H1 (cell line): ENCODE data around the gene CHN2. TPM values are rescaled to one million over a fixed set of nuclear protein-coding genes. Genes with fewer than 3 reads are reported as not detected.

Experiments used
- CTCF ChIA-PET: fragments of 300-600 bp; sonication (Branson Sonifier 250); formaldehyde crosslinking; loops from one replicate; lab custom pipeline; 2021; ENCODE audit not compliant: partially characterized antibody; lab: Charles Lee
- POLR2A ChIA-PET: fragments of 300-600 bp; sonication (Branson Sonifier 250); formaldehyde crosslinking; loops from one replicate; lab custom pipeline; 2021; ENCODE audit warnings: inconsistent platforms; ENCODE audit not compliant: partially characterized antibody; lab: Charles Lee
- DNase-seq, 2 experiments: peaks; one replicate each; pipeline versions ENCODE4 v3.0.0 to v3.0.0-alpha.2; 2010 to 2022; ENCODE audit warnings: low spot score in 2 of 2, low read depth in 1 of 2, mixed read lengths in 1 of 2
- FAIRE-seq: peaks from 2 replicates; lab custom pipeline; 2011; peaks lifted over from hg19 to GRCh38; lab: Jason Lieb, UNC
- H2AFZ ChIP-seq: 2 replicates; pipeline ENCODE4 v1.8.1; 2012; ENCODE audit warnings: low read length, inconsistent platforms
- H2AK5ac ChIP-seq: 2 replicates; pipeline ENCODE4 v1.6.1; 2013; ENCODE audit warnings: low read depth, low read length
- H2BK120ac ChIP-seq: replicated peaks from 2 replicates; pipeline ENCODE3; 2013; ENCODE audit warnings: low read depth, low read length, inconsistent platforms
- H2BK12ac ChIP-seq: 2 replicates; pipeline ENCODE4 v1.6.1; 2013; ENCODE audit warnings: low read depth, low read length
- H2BK15ac ChIP-seq: 2 replicates; pipeline ENCODE4 v1.6.1; 2013; ENCODE audit warnings: low read length
- H2BK20ac ChIP-seq: 2 replicates; pipeline ENCODE4 v1.6.1; 2013; ENCODE audit warnings: low read length
- H2BK5ac ChIP-seq: 2 replicates; pipeline ENCODE4 v1.6.1; 2013; ENCODE audit warnings: low read depth, low read length
- H3K14ac ChIP-seq: 2 replicates; pipeline ENCODE4 v1.6.1; 2013; ENCODE audit warnings: inconsistent platforms; ENCODE audit not compliant: insufficient read length
- H3K18ac ChIP-seq: 2 replicates; pipeline ENCODE4 v1.6.1; 2013; ENCODE audit warnings: low read length; ENCODE audit errors: extremely low read depth
- H3K23ac ChIP-seq: 2 replicates; pipeline ENCODE4 v1.6.1; 2013; ENCODE audit warnings: inconsistent platforms; ENCODE audit not compliant: insufficient read length
- H3K23me2 ChIP-seq: 2 replicates; pipeline ENCODE4 v1.6.1; 2013; ENCODE audit warnings: low read depth, low read length
- H3K27ac ChIP-seq: 2 replicates; pipeline ENCODE4 v1.6.1; 2011; ENCODE audit warnings: low read depth, low read length, inconsistent platforms
- H3K27me3 ChIP-seq, 4 experiments: replicated peaks in 1 of 4; 1 replicate in 1 of 4; 2 replicates in 3 of 4; pipeline versions ENCODE4 v1.6.1 to v1.8.1; 2011 to 2013; ENCODE audit warnings: low read length in 3 of 4, mild to moderate bottlenecking in 3 of 4, inconsistent platforms in 2 of 4, mixed read lengths in 2 of 4, moderate library complexity in 1 of 4; ENCODE audit not compliant: control insufficient read depth in 3 of 4, insufficient read depth in 3 of 4; ENCODE audit errors: extremely low read depth in 1 of 4
- H3K36me3 ChIP-seq, 4 experiments: 2 replicates each; pipeline versions ENCODE4 v1.6.1 to v1.8.1; 2011 to 2013; ENCODE audit warnings: mild to moderate bottlenecking in 4 of 4, low read length in 3 of 4, moderate library complexity in 2 of 4, control low read depth in 1 of 4, inconsistent platforms in 1 of 4; ENCODE audit not compliant: insufficient read depth in 4 of 4, control insufficient read depth in 2 of 4
- H3K4ac ChIP-seq: replicated peaks from 2 replicates; pipeline ENCODE3; 2013; ENCODE audit warnings: low read length, low read depth, mixed read lengths, inconsistent platforms; ENCODE audit not compliant: insufficient read length
- H3K4me1 ChIP-seq, 4 experiments: replicated peaks in 1 of 4; 1 replicate in 1 of 4; 2 replicates in 3 of 4; pipeline versions ENCODE4 v1.6.1 to v1.8.1; 2011 to 2013; ENCODE audit warnings: low read length in 3 of 4, inconsistent platforms in 2 of 4, mixed read lengths in 1 of 4; ENCODE audit not compliant: insufficient read depth in 4 of 4, control insufficient read depth in 3 of 4
- H3K4me2 ChIP-seq, 2 experiments: 2 replicates each; pipeline versions ENCODE4 v1.6.1 to v1.8.1; 2011 to 2013; ENCODE audit warnings: low read depth in 2 of 2, low read length in 2 of 2, control low read depth in 1 of 2, inconsistent platforms in 1 of 2, mild to moderate bottlenecking in 1 of 2; ENCODE audit not compliant: insufficient read depth in 1 of 2
- H3K4me3 ChIP-seq, 4 experiments: fragments of 200-600, 300-600 bp in 1 of 4; sonication (generic), shearing (Covaris generic), sonication (Bioruptor Twin) in 1 of 4; 2 replicates each; pipeline versions ENCODE4 v1.5.1 to v1.8.1; 2011 to 2016; ENCODE audit warnings: low read length in 4 of 4, low read depth in 3 of 4, control low read depth in 2 of 4, inconsistent platforms in 2 of 4, mild to moderate bottlenecking in 2 of 4, mixed read lengths in 1 of 4, moderate library complexity in 1 of 4; ENCODE audit not compliant: insufficient read depth in 2 of 4; ENCODE audit errors: extremely low read depth in 1 of 4
- H3K56ac ChIP-seq: replicated peaks from 2 replicates; pipeline ENCODE3; 2013; ENCODE audit warnings: low read depth, mild to moderate bottlenecking, mixed read lengths, low read length, inconsistent platforms; ENCODE audit not compliant: insufficient read length
- H3K79me1 ChIP-seq: 2 replicates; pipeline ENCODE4 v1.6.1; 2013; ENCODE audit warnings: low read depth, low read length, control low read depth
- H3K79me2 ChIP-seq, 2 experiments: 2 replicates each; pipeline versions ENCODE4 v1.6.1 to v1.8.1; 2012 to 2013; ENCODE audit warnings: low read length in 2 of 2, mild to moderate bottlenecking in 2 of 2, inconsistent platforms in 1 of 2; ENCODE audit not compliant: insufficient read depth in 2 of 2, control insufficient read depth in 1 of 2
- H3K9ac ChIP-seq, 4 experiments: replicated peaks in 1 of 4; 1 replicate in 1 of 4; 2 replicates in 3 of 4; pipeline versions ENCODE4 v1.6.1 to v1.8.1; 2011 to 2013; ENCODE audit warnings: low read depth in 3 of 4, low read length in 3 of 4, control low read depth in 2 of 4, mild to moderate bottlenecking in 2 of 4, moderate library complexity in 2 of 4, inconsistent platforms in 1 of 4; ENCODE audit errors: extremely low read depth in 1 of 4
- H3K9me3 ChIP-seq, 2 experiments: 2 replicates each; pipeline versions ENCODE4 v1.6.1 to v1.8.1; 2012 to 2013; ENCODE audit warnings: mild to moderate bottlenecking in 2 of 2, moderate library complexity in 2 of 2, control low read depth in 1 of 2, inconsistent platforms in 1 of 2, low read depth in 1 of 2, low read length in 1 of 2, mixed read lengths in 1 of 2; ENCODE audit not compliant: insufficient read depth in 2 of 2
- H4K20me1 ChIP-seq, 2 experiments: replicated peaks in 1 of 2; 2 replicates each; pipeline versions ENCODE3 to v1.8.1; 2011 to 2013; ENCODE audit warnings: inconsistent platforms in 2 of 2, low read length in 2 of 2, mild to moderate bottlenecking in 1 of 2; ENCODE audit not compliant: insufficient read depth in 2 of 2, control insufficient read depth in 1 of 2
- H4K5ac ChIP-seq: 2 replicates; pipeline ENCODE4 v1.6.1; 2013; ENCODE audit warnings: low read length, low read depth, mixed read lengths, inconsistent platforms; ENCODE audit not compliant: insufficient read length
- H4K8ac ChIP-seq: 2 replicates; pipeline ENCODE4 v1.8.0; 2013; ENCODE audit warnings: mild to moderate bottlenecking, moderate library complexity, low read length, inconsistent platforms; ENCODE audit not compliant: insufficient read depth; ENCODE audit errors: extremely low read depth
- H4K91ac ChIP-seq: replicated peaks from 2 replicates; pipeline ENCODE3; 2013; ENCODE audit warnings: low read length, mixed read lengths, inconsistent platforms; ENCODE audit not compliant: insufficient read length
- BACH1 ChIP-seq: IDR thresholded peaks from 2 replicates; pipeline ENCODE4 v1.6.1; 2012; ENCODE audit warnings: low read length, improper control_type of control experiment
- BRCA1 ChIP-seq: IDR thresholded peaks from 2 replicates; pipeline ENCODE4 v1.6.1; 2012; ENCODE audit warnings: low read depth, low read length, improper control_type of control experiment
- CEBPB ChIP-seq: IDR thresholded peaks from 2 replicates; pipeline ENCODE4 v1.6.1; 2012; ENCODE audit warnings: low read depth, low read length
- CTCF ChIP-seq, 3 experiments: IDR thresholded peaks; 1 replicate in 2 of 3; 2 replicates in 1 of 3; pipeline versions ENCODE4 v1.5.1 to v1.6.1; 2011; ENCODE audit warnings: low read length in 3 of 3, mild to moderate bottlenecking in 3 of 3, inconsistent platforms in 2 of 3, low read depth in 1 of 3, moderate library complexity in 1 of 3; ENCODE audit not compliant: insufficient read depth in 1 of 3; ENCODE audit errors: control extremely low read depth in 1 of 3
- EP300 ChIP-seq, 2 experiments: IDR thresholded peaks; 1 replicate in 1 of 2; 2 replicates in 1 of 2; pipeline ENCODE4 v1.6.1; 2011 to 2012; ENCODE audit warnings: low read depth in 2 of 2, low read length in 2 of 2, mild to moderate bottlenecking in 2 of 2, borderline replicate concordance in 1 of 2, inconsistent platforms in 1 of 2, moderate library complexity in 1 of 2
- GABPA ChIP-seq: IDR thresholded peaks from 2 replicates; pipeline ENCODE4 v1.6.1; 2011; ENCODE audit warnings: mild to moderate bottlenecking, low read length, moderate library complexity, borderline replicate concordance; ENCODE audit not compliant: insufficient read depth
- NRF1 ChIP-seq: IDR thresholded peaks from 2 replicates; pipeline ENCODE4 v1.6.1; 2011; ENCODE audit warnings: mild to moderate bottlenecking, low read depth, low read length, improper control_type of control experiment
- SAP30 ChIP-seq: fragments of 300-600 bp; sonication (generic); IDR thresholded peaks from 2 replicates; pipeline ENCODE4 v1.7.1; 2012; ENCODE audit warnings: low read length, moderate library complexity, mild to moderate bottlenecking, inconsistent platforms; ENCODE audit not compliant: insufficient read depth, insufficient replicate concordance
- SP2 ChIP-seq: IDR thresholded peaks from 2 replicates; pipeline ENCODE4 v1.6.1; 2012; ENCODE audit warnings: mild to moderate bottlenecking, low read length, inconsistent platforms
- SUZ12 ChIP-seq: fragments of 200-600 bp; sonication (generic); IDR thresholded peaks from 2 replicates; pipeline ENCODE4 v1.6.1; 2012; ENCODE audit warnings: mild to moderate bottlenecking, inconsistent platforms, low read length, moderate library complexity, mixed read lengths
- TCF12 ChIP-seq: IDR thresholded peaks from 2 replicates; pipeline ENCODE4 v1.6.1; 2011; ENCODE audit warnings: low read depth, mild to moderate bottlenecking, low read length
- TEAD4 ChIP-seq: IDR thresholded peaks from 2 replicates; pipeline ENCODE4 v1.6.1; 2012; ENCODE audit warnings: low read depth, low read length, inconsistent platforms, mixed read lengths
- WGBS, 2 experiments: shearing (Covaris generic) in 1 of 2; methylation state at CpG; one replicate each; pipeline versions ENCODE4 v1.1.6 to v1.1.7; 2013 to 2015; ENCODE audit warnings: low lambda C conversion rate in 2 of 2, mixed read lengths in 2 of 2, inconsistent platforms in 1 of 2, low coverage in 1 of 2, missing lambda C conversion rate in 1 of 2; ENCODE audit not compliant: insufficient replicate concordance in 2 of 2, insufficient coverage in 1 of 2, insufficient read length in 1 of 2; ENCODE audit errors: extremely low coverage in 1 of 2, missing lambda C conversion rate in 1 of 2; 5-methylcytosine and 5-hydroxymethylcytosine counted together
- polyA plus RNA-seq, 7 experiments: library from polyadenylated mRNA; depleted of rRNA in 3 of 7; stranded (reverse) in 5 of 7; unstranded in 2 of 7; fragments of >200 nt in 5 of 7; fragments of 200-250 nt in 2 of 7; gene quantifications; 1 replicate in 5 of 7; 2 replicates in 1 of 7; 4 replicates in 1 of 7; pipeline versions ENCODE4 v1.2.1 to v1.2.3, GENCODE V29; 2011 to 2013; ENCODE audit warnings: missing spikeins in 2 of 7, mixed read lengths in 2 of 7
- total RNA-seq: library from RNA; stranded (reverse); fragmentation: NEBNext Ultra II Directional; extraction: Animal tissue kit (Norgen Biotek cat#: 25700); gene quantifications from 2 replicates; pipeline ENCODE4 v1.2.1, GENCODE V29; 2021

Gene CHN2
- total and polyA plus RNA-seq, 2 of the 8 experiments (the other 6 are each of a cell fraction or from before 2014, with no cell fraction given), result 2.9 to 4.8 TPM

GRCh38 chr7:29518616-29519015 lies 324.0 kb downstream of the CHN2 start:
- no peak overlapping the region for H2BK15ac ChIP-seq
- H4K5ac ChIP-seq, result no peak overlapping the region
- H3K4me1 ChIP-seq, result no peaks in the 10 kb centered on the region
- ChIA-PET POLR2A (interaction anchor here (0.6 kb wide), 1 partner anchor 325 kb away, joined by 3 read pairs; no protein-coding TSS in a partner anchor), CTCF (interaction anchor here (0.7 kb wide), 1 partner anchor 14 kb away, joined by 3 read pairs; no protein-coding TSS in a partner anchor)
- no peak overlapping the region for H3K18ac ChIP-seq
- FAIRE-seq (no peak), DNase-seq (no peak)
- no peak overlapping the region for H3K4me2 ChIP-seq
- no peaks in the 10 kb centered on the region for H3K23me2 ChIP-seq
- no peak overlapping the region for H2BK12ac ChIP-seq
- H3K79me2 ChIP-seq, result no peaks in the 10 kb centered on the region
- no peak overlapping the region for H3K23ac ChIP-seq
- H3K9ac ChIP-seq, result no peak overlapping the region
- H4K91ac ChIP-seq, result no peak overlapping the region
- H3K79me1 ChIP-seq, result no peaks in the 10 kb centered on the region
- no peak overlapping the region for H3K56ac ChIP-seq
- WGBS, 2 experiments, result 87% methylated on average over 1 of the region's 1 CpG; no CpG with 5 or more reads in 1 of the 2 experiments
- H3K36me3 ChIP-seq, result no peaks in the 10 kb centered on the region
- no peak overlapping the region for H3K14ac ChIP-seq
- no peak overlapping the region for H2AK5ac ChIP-seq
- no peak overlapping the region for H3K4ac ChIP-seq
- H3K27me3 ChIP-seq, result no peaks in the 10 kb centered on the region
- no peak overlapping the region for H2AFZ ChIP-seq
- no peak overlapping the region for H4K8ac ChIP-seq
- no peak overlapping the region for H2BK20ac ChIP-seq
- H4K20me1 ChIP-seq, result no peaks in the 10 kb centered on the region
- TF ChIP-seq SAP30, result no peak
- no peak for TF ChIP-seq SP2
- TF ChIP-seq GABPA, result no peak
- TF ChIP-seq TCF12, result no peak
- TF ChIP-seq BACH1, result no peak
- no peak for TF ChIP-seq TEAD4
- TF ChIP-seq SUZ12, result no peak
- no peak for TF ChIP-seq CTCF (IDR thresholded peaks at IDR 0.05; ENCODE audit: control extremely low read depth in 1 of 3, insufficient read depth in 1 of 3, low read depth in 1 of 3, low read length in 3 of 3)
- no peak for TF ChIP-seq NRF1
- TF ChIP-seq CEBPB, result no peak
- no peak for TF ChIP-seq EP300 (IDR thresholded peaks at IDR 0.05; ENCODE audit: borderline replicate concordance in 1 of 2, low read depth in 2 of 2, low read length in 2 of 2)
- TF ChIP-seq BRCA1, result no peak
- TF ChIP-seq, all 59 proteins: peak for 0
- Histone ChIP-seq H3K27ac (no peak overlapping the region), H2BK5ac (no peak overlapping the region), H3K9me3 (no peaks in the 10 kb centered on the region), H3K4me3 (no peak overlapping the region), H2BK120ac (no peak overlapping the region)
